ENCODE measurements around the gene NUAK2. TPM values are rescaled to one million over a fixed set of nuclear protein-coding genes. Genes with fewer than 3 reads are reported as not detected.

NUAK2 gene
- total RNA-seq, 1 donor from 2014 or later = 0.74 TPM

- H3K36me3 ChIP-seq = no peaks in the 10 kb centered on the region
- intact Hi-C loops (cut with micrococcal nuclease) = no loop called here
- TF ChIP-seq CTCF (IDR thresholded peaks at IDR 0.05; ENCODE audit: borderline replicate concordance) = no peak
Observed at GRCh38 chr1:205324781-205325180, 3.2 kb upstream of the NUAK2 start.

GRCh38 chr1:205323794-205324193, 2.2 kb upstream of the NUAK2 start:
- DNase-seq = no peak
- intact Hi-C loops (cut with micrococcal nuclease) = loop anchor here (2.0 kb wide), 1 partner anchor 51 kb away; no protein-coding TSS in a partner anchor
- H3K4me1 ChIP-seq = peaks cover 40% of the 10 kb centered on the region
- peaks cover 19% of the 10 kb centered on the region for H3K27me3 ChIP-seq (ENCODE audit: low read depth)
- no peak for TF ChIP-seq CTCF (IDR thresholded peaks at IDR 0.05; ENCODE audit: borderline replicate concordance)
- no peaks in the 10 kb centered on the region for H3K36me3 ChIP-seq
- no peak overlapping the region for H3K27ac ChIP-seq (replicated peaks)
- no peaks in the 10 kb centered on the region for H3K9me3 ChIP-seq (replicated peaks)
- no peak overlapping the region for H3K4me3 ChIP-seq

More at GRCh38 chr1:205324781-205325180, 3.2 kb upstream of the NUAK2 start:
- Histone ChIP-seq H3K9me3 (replicated peaks) (no peaks in the 10 kb centered on the region), H3K27me3 (ENCODE audit: low read depth) (peaks cover 19% of the 10 kb centered on the region), H3K4me3 (no peak overlapping the region), H3K27ac (replicated peaks) (no peak overlapping the region), H3K4me1 (peaks cover 32% of the 10 kb centered on the region)
- DNase-seq = no peak

- intact Hi-C loops (cut with micrococcal nuclease) = loop anchor here (2.0 kb wide), 1 partner anchor 49 kb away; no protein-coding TSS in a partner anchor
- peaks cover 54% of the 10 kb centered on the region for H3K4me1 ChIP-seq
- no peak for TF ChIP-seq CTCF (IDR thresholded peaks at IDR 0.05; ENCODE audit: borderline replicate concordance)
- H3K36me3 ChIP-seq = no peaks in the 10 kb centered on the region
- no peaks in the 10 kb centered on the region for H3K9me3 ChIP-seq (replicated peaks)
- DNase-seq = no peak
- H3K4me3 ChIP-seq = peak overlapping the region; percentile 80
- peak overlapping the region; percentile 82 for H3K27ac ChIP-seq (replicated peaks)
- peaks cover 9% of the 10 kb centered on the region for H3K27me3 ChIP-seq (ENCODE audit: low read depth)
Observed at GRCh38 chr1:205321959-205322283, 376 bp upstream of the NUAK2 start.

DNA sequence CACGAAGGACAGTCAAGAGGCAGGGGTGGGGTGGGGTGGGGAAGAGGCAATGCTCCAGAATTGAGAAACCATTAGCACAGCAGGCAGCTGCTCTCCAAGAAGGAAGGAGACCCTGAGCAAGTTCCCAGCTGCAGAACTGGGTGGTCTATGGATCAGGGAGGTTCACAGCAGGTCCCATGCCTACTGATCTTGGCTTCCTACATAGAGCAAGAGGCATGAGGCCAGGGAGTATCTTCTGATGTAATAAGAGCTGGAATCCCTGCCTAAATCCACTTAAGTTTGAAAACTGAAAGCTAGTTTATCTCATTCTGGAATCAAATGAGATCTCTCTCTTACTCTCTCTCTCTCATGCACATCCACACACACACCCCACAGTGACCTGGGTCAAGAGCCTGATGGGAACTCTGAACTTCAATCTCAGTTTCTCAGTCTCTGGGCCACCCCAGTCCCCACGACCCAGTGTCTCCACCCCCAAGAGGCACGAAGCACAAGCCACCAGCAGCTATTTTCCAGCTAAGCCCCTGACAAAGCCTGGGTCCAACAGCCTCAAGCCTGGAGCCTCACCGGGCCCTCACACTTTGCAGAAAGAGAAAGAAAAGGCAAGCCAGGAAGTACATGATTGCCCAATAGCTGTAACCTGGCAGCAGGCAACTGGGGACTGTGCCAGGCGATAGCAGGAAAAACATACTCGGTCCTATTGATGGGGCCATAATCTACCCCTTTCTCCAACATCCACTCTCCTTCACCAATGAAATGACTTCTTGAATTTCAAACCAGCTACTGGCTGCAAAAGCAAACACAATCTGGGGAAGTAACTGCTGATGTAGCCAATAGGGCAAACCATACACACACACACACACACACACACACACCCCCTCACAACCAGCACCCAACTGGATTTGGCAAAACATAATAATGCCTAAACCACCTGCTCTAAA, 2.2 kb downstream of the NUAK2 start:
- H3K36me3 ChIP-seq = no peaks in the 10 kb centered on the region
- peak overlapping the region; percentile 80 for H3K4me3 ChIP-seq
- DNase-seq = peak; percentile 71
- peaks cover 72% of the 10 kb centered on the region for H3K4me1 ChIP-seq
- no peaks in the 10 kb centered on the region for H3K9me3 ChIP-seq (replicated peaks)
- peak overlapping the region; percentile 54 for H3K27ac ChIP-seq (replicated peaks)
- H3K27me3 ChIP-seq (ENCODE audit: low read depth) = no peaks in the 10 kb centered on the region
- intact Hi-C loops (cut with micrococcal nuclease) = no loop called here
- TF ChIP-seq CTCF (IDR thresholded peaks at IDR 0.05; ENCODE audit: borderline replicate concordance) = no peak

- intact Hi-C loops (cut with micrococcal nuclease) = no loop called here
- Histone ChIP-seq H3K4me1 (peaks cover 82% of the 10 kb centered on the region), H3K4me3 (no peak overlapping the region), H3K27ac (replicated peaks) (no peak overlapping the region), H3K36me3 (no peaks in the 10 kb centered on the region), H3K27me3 (ENCODE audit: low read depth) (no peaks in the 10 kb centered on the region), H3K9me3 (replicated peaks) (no peaks in the 10 kb centered on the region)
- no peak for DNase-seq
- TF ChIP-seq CTCF (IDR thresholded peaks at IDR 0.05; ENCODE audit: borderline replicate concordance) = no peak
Observed at GRCh38 chr1:205318231-205318991, 3.1 kb downstream of the NUAK2 start.

Data from left ventricle myocardium inferior (tissue), 1 donor.